ENCODE measurements around the gene BTBD6.

The BTBD6 gene

GRCh38 chr14:105211086-105211757 is 37.1 kb upstream of the BTBD6 start:
- DNase-seq (ENCODE audit: low spot score) = no peak

GRCh38 chr14:105211758-105212089 is 36.6 kb upstream of the BTBD6 start:
- no peak for DNase-seq (ENCODE audit: low spot score)

GRCh38 chr14:105212541-105213300 is 35.6 kb upstream of the BTBD6 start:
- no peak for DNase-seq (ENCODE audit: low spot score)

GRCh38 chr14:105213361-105213760 is 35.0 kb upstream of the BTBD6 start:
- DNase-seq (ENCODE audit: low spot score) = no peak

GRCh38 chr14:105214324-105214915 is 33.9 kb upstream of the BTBD6 start:
- DNase-seq (ENCODE audit: low spot score) = no peak

GRCh38 chr14:105215602-105216001 is 32.7 kb upstream of the BTBD6 start:
- DNase-seq (ENCODE audit: low spot score) = no peak

- no peak for DNase-seq (ENCODE audit: low spot score)
These were observed 31.7 kb upstream of the BTBD6 start for GRCh38 chr14:105216490-105217247.

- no peak for DNase-seq (ENCODE audit: low spot score)
These were observed 30.6 kb upstream of the BTBD6 start for GRCh38 chr14:105217774-105218173.

GRCh38 chr14:105218611-105219010 is 29.7 kb upstream of the BTBD6 start:
- DNase-seq (ENCODE audit: low spot score) = no peak

- no peak for DNase-seq (ENCODE audit: low spot score)
These were observed 29.2 kb upstream of the BTBD6 start for GRCh38 chr14:105219043-105219612.

GRCh38 chr14:105219753-105220152 is 28.6 kb upstream of the BTBD6 start:
- no peak for DNase-seq (ENCODE audit: low spot score)

GRCh38 chr14:105220699-105221597 is 27.4 kb upstream of the BTBD6 start:
- no peak for DNase-seq (ENCODE audit: low spot score)

GRCh38 chr14:105221598-105222178 is 26.6 kb upstream of the BTBD6 start:
- no peak for DNase-seq (ENCODE audit: low spot score)

GRCh38 chr14:105223260-105223659 is 25.1 kb upstream of the BTBD6 start:
- DNase-seq (ENCODE audit: low spot score) = no peak

- no peak for DNase-seq (ENCODE audit: low spot score)
These were observed 24.4 kb upstream of the BTBD6 start for GRCh38 chr14:105223770-105224544.

- DNase-seq (ENCODE audit: low spot score) = no peak
These were observed 23.3 kb upstream of the BTBD6 start for GRCh38 chr14:105224845-105225570.

GRCh38 chr14:105226198-105226597 is 22.1 kb upstream of the BTBD6 start:
- no peak for DNase-seq (ENCODE audit: low spot score)

- no peak for DNase-seq (ENCODE audit: low spot score)
These were observed 21.0 kb upstream of the BTBD6 start for GRCh38 chr14:105227346-105227745.

GRCh38 chr14:105228562-105228961 is 19.8 kb upstream of the BTBD6 start:
- no peak for DNase-seq (ENCODE audit: low spot score)
